OCI-LY1 (cell line): ENCODE results near the gene EXOC3L1.

Experiments
- H2AFZ ChIP-seq: fragments of 200-600 bp; sonication (generic), shearing (Covaris generic); 2 replicates; pipeline ENCODE4 v1.6.0; 2014; ENCODE audit warnings: antibody characterized with exemption, mild to moderate bottlenecking, low read length
- H3F3A ChIP-seq: fragments of 200-600 bp; sonication (generic), shearing (Covaris generic); 2 replicates; pipeline ENCODE4 v1.6.0; 2014; ENCODE audit warnings: mild to moderate bottlenecking, antibody characterized with exemption, low read length, moderate library complexity; ENCODE audit not compliant: insufficient read depth
- H3K27ac ChIP-seq: fragments of 200-600 bp; sonication (generic); 2 replicates; pipeline ENCODE4 v1.5.1; 2014; ENCODE audit warnings: low read length, mixed run types, mild to moderate bottlenecking, low read depth; ENCODE audit not compliant: poor library complexity, severe bottlenecking
- H3K27me3 ChIP-seq: fragments of 200-600 bp; sonication (generic); 2 replicates; pipeline ENCODE4 v1.6.0; 2014; ENCODE audit warnings: antibody characterized with exemption, mild to moderate bottlenecking, low read length, moderate library complexity; ENCODE audit not compliant: insufficient read depth
- H3K36me3 ChIP-seq: fragments of 200-600 bp; sonication (generic); 2 replicates; pipeline ENCODE4 v1.6.1; 2014; ENCODE audit warnings: mild to moderate bottlenecking, antibody characterized with exemption, low read length, moderate library complexity, mixed read lengths; ENCODE audit not compliant: insufficient read depth
- H3K4me1 ChIP-seq: fragments of 200-600 bp; sonication (generic); 2 replicates; pipeline ENCODE4 v1.5.1; 2014; ENCODE audit warnings: mild to moderate bottlenecking, low read length, moderate library complexity; ENCODE audit not compliant: insufficient read depth, severe bottlenecking
- H3K4me2 ChIP-seq: fragments of 200-600 bp; sonication (generic), shearing (Covaris generic); 2 replicates; pipeline ENCODE4 v1.6.1; 2014; ENCODE audit warnings: low read length
- H3K4me3 ChIP-seq: fragments of 200-600 bp; sonication (generic); 2 replicates; pipeline ENCODE4 v1.5.1; 2014; ENCODE audit warnings: low read length, low read depth, mild to moderate bottlenecking, mixed read lengths; ENCODE audit not compliant: poor library complexity, severe bottlenecking
- H3K79me2 ChIP-seq: fragments of 200-600 bp; shearing (Covaris generic); 2 replicates; pipeline ENCODE4 v1.6.1; 2016; ENCODE audit warnings: mixed run types, low read length, mixed read lengths; ENCODE audit not compliant: insufficient read depth
- H3K9ac ChIP-seq: fragments of 200-600 bp; sonication (generic), shearing (Covaris generic); 2 replicates; pipeline ENCODE4 v1.6.1; 2014; ENCODE audit warnings: mild to moderate bottlenecking, low read length, mixed read lengths
- H3K9me2 ChIP-seq: fragments of 200-600 bp; sonication (generic), shearing (Covaris generic); 2 replicates; pipeline ENCODE4 v1.6.1; 2014; ENCODE audit warnings: low read depth, mild to moderate bottlenecking, low read length, mixed read lengths
- H3K9me3 ChIP-seq: fragments of 200-600 bp; shearing (Covaris generic); 2 replicates; pipeline ENCODE4 v1.6.1; 2014; ENCODE audit warnings: low read length, mixed read lengths
- H4K20me1 ChIP-seq: fragments of 200-600 bp; sonication (generic), shearing (Covaris generic); 2 replicates; pipeline ENCODE4 v1.6.0; 2016; ENCODE audit warnings: mild to moderate bottlenecking, low read length; ENCODE audit not compliant: insufficient read depth
- EZH2 ChIP-seq: fragments of 200-600 bp; sonication (generic), shearing (Covaris generic); IDR thresholded peaks from 2 replicates; pipeline ENCODE4 v1.8.0; 2017; ENCODE audit warnings: borderline replicate concordance, mixed run types, mild to moderate bottlenecking, antibody characterized with exemption, low read length, moderate library complexity, mixed read lengths
- TF ChIP-seq, protein P1 (sequence below): fragments of 200-600 bp; sonication (generic), shearing (Covaris generic); IDR thresholded peaks from 2 replicates; pipeline ENCODE4 v1.5.1; 2017; ENCODE audit warnings: mild to moderate bottlenecking, antibody characterized with exemption, low read length, moderate library complexity, mixed read lengths

Gene EXOC3L1

DNA sequence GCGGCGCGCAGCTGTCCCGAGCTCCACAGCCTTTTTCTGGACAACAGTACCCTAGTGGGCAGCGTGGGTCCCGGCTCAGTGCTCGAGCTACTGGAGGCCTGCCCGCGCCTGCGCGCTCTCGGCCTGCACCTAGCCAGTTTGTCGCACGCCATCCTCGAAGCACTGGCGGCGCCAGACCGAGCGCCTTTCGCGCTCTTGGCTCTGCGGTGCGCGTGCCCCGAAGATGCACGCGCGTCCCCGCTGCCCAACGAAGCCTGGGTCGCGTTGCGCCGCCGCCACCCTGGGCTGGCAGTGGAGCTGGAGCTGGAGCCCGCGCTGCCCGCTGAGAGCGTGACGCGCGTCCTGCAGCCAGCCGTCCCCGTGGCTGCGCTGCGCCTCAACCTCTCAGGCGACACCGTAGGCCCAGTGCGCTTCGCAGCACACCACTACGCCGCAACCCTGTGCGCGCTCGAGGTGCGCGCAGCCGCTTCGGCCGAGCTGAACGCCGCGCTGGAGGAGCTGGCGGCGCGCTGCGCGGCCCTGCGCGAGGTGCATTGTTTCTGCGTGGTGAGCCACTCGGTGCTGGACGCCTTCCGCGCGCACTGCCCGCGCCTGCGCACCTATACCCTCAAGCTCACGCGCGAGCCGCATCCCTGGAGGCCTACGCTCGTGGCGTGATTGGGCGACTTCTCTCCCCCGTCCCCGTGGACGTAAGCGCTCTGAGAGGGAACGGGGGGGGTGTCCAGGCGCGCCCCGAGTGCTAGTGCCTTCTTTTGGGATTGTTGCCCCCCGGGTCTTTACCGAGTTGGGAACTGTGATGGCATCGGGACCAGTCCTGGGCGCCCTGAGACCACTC is 26.6 kb downstream of the EXOC3L1 start:
- Histone ChIP-seq H3K4me2 (peak overlapping the region; percentile 56), H3K9me3 (no peaks in the 10 kb centered on the region), H4K20me1 (no peaks in the 10 kb centered on the region), H2AFZ (no peak overlapping the region), H3K79me2 (no peaks in the 10 kb centered on the region), H3K27ac (no peak overlapping the region), H3K4me1 (peaks cover 27% of the 10 kb centered on the region), H3K4me3 (peak overlapping the region; percentile 44), H3F3A (no peaks in the 10 kb centered on the region), H3K27me3 (no peaks in the 10 kb centered on the region; the same call in 1 of the 2 replicates), H3K36me3 (no peaks in the 10 kb centered on the region), H3K9ac (no peak overlapping the region), H3K9me2 (no peaks in the 10 kb centered on the region)
- TF ChIP-seq EZH2, result no peak
- TF ChIP-seq, protein P1, sequence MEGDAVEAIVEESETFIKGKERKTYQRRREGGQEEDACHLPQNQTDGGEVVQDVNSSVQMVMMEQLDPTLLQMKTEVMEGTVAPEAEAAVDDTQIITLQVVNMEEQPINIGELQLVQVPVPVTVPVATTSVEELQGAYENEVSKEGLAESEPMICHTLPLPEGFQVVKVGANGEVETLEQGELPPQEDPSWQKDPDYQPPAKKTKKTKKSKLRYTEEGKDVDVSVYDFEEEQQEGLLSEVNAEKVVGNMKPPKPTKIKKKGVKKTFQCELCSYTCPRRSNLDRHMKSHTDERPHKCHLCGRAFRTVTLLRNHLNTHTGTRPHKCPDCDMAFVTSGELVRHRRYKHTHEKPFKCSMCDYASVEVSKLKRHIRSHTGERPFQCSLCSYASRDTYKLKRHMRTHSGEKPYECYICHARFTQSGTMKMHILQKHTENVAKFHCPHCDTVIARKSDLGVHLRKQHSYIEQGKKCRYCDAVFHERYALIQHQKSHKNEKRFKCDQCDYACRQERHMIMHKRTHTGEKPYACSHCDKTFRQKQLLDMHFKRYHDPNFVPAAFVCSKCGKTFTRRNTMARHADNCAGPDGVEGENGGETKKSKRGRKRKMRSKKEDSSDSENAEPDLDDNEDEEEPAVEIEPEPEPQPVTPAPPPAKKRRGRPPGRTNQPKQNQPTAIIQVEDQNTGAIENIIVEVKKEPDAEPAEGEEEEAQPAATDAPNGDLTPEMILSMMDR, result no peak

DNA sequence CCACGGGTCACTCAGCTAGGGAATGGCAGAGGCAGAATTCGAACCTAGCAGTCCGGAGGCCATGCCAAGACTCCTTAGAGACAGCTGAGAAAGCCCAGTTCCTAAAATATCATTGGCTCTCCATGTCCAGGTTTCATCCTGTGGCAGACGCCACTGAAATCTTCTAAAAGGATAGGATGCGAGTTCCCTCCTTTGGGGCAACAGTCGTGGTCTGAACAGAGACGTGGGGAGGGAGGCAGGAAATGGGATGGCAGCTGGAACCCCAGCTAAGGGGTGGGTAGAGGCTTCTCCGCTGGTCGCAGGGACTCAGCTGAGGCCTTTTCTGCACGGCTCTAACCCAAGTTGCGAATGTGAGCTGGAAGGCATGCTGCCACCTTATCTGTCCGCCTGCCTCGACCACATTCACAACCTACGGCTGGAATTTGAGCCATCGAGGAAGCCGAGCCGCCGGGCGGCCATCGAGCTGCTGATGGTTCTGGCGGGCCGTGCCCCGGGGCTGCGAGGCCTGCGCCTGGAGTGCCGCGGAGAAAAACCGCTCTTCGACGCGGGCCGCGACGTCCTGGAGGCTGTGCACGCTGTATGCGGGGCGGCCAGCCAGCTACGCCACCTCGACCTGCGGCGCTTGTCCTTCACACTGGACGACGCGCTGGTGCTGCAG is 27.3 kb downstream of the EXOC3L1 start:
- H3K4me3 ChIP-seq, result peak overlapping the region; percentile 44

DNA sequence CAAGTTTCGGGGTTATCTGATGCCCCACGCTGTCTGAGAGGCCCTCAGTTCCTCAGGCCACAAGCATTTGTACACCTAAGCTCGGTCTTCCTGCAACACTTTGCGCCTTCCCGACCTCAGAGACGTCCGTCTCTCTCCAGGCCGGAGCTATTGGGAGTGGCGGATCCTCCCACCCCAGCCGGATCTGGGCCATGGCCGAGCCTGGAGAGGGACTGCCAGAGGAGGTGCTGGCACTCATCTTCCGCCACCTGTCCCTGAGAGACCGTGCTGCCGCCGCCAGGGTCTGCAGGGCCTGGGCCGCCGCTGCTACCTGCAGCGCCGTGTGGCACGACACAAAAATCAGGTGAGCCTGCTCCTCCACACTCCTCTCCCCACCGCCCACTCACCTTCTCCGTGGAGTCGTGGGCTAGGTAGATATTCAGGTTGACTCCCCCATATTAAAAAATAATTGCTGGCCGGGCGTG is 28.3 kb downstream of the EXOC3L1 start:
- Histone ChIP-seq H3K36me3 (no peaks in the 10 kb centered on the region), H3K79me2 (no peaks in the 10 kb centered on the region), H3K9ac (no peak overlapping the region), H4K20me1 (no peaks in the 10 kb centered on the region), H3K9me3 (no peaks in the 10 kb centered on the region), H2AFZ (no peak overlapping the region), H3K9me2 (no peaks in the 10 kb centered on the region), H3K4me2 (no peak overlapping the region; the same call in 1 of the 2 replicates), H3K27me3 (no peaks in the 10 kb centered on the region; the same call in 1 of the 2 replicates), H3K4me1 (peaks cover 30% of the 10 kb centered on the region), H3K4me3 (no peak overlapping the region), H3F3A (no peaks in the 10 kb centered on the region), H3K27ac (no peak overlapping the region)
- TF ChIP-seq, protein P1, result no peak
- TF ChIP-seq EZH2, result no peak

More for the DNA sequence above, 27.3 kb downstream of the EXOC3L1 start:
- no peaks in the 10 kb centered on the region for H3K79me2 ChIP-seq
- H3K27me3 ChIP-seq, result no peaks in the 10 kb centered on the region; the same call in 1 of the 2 replicates
- H3K36me3 ChIP-seq, result no peaks in the 10 kb centered on the region
- H3K9ac ChIP-seq, result no peak overlapping the region
- H3K4me1 ChIP-seq, result peaks cover 30% of the 10 kb centered on the region
- no peak overlapping the region for H2AFZ ChIP-seq
- H3K4me2 ChIP-seq, result peak overlapping the region; percentile 56; the same call in 1 of the 2 replicates
- no peak overlapping the region for H3K27ac ChIP-seq
- TF ChIP-seq, protein P1, result no peak
- no peak for TF ChIP-seq EZH2
- H3K9me3 ChIP-seq, result no peaks in the 10 kb centered on the region
- no peaks in the 10 kb centered on the region for H3F3A ChIP-seq
- no peaks in the 10 kb centered on the region for H4K20me1 ChIP-seq
- no peaks in the 10 kb centered on the region for H3K9me2 ChIP-seq
